Small intestine (tissue), 7 donors: ENCODE measurements around the gene NPR3. TPM values are rescaled to one million over a fixed set of nuclear protein-coding genes. Genes with fewer than 3 reads are reported as not detected.

Source experiments
- DNase-seq, 2 donors: peaks; one replicate each; pipeline versions ENCODE4 v3.0.0 to v3.0.0-alpha.2; 2013
- FAIRE-seq: peaks from 2 replicates; lab custom pipeline; 2012; peaks lifted over from hg19 to GRCh38; lab: Jason Lieb, UNC
- H3K27ac ChIP-seq, 3 donors: one replicate each; pipeline ENCODE4 v1.5.1; 2013; ENCODE audit warnings: low read length in 2 of 3, mild to moderate bottlenecking in 2 of 3, control low read depth in 1 of 3, inconsistent platforms in 1 of 3, low read depth in 1 of 3, moderate library complexity in 1 of 3
- H3K27me3 ChIP-seq, 3 donors: one replicate each; pipeline ENCODE4 v1.6.1; 2013; ENCODE audit warnings: low read length in 3 of 3, inconsistent platforms in 1 of 3; ENCODE audit not compliant: control insufficient read depth in 3 of 3, insufficient read depth in 3 of 3
- H3K36me3 ChIP-seq, 3 donors: one replicate each; pipeline ENCODE4 v1.6.1; 2013; ENCODE audit warnings: low read length in 3 of 3, inconsistent platforms in 1 of 3, low read depth in 1 of 3, mild to moderate bottlenecking in 1 of 3, moderate library complexity in 1 of 3; ENCODE audit not compliant: control insufficient read depth in 3 of 3, insufficient read depth in 2 of 3
- H3K4me1 ChIP-seq, 3 donors: one replicate each; pipeline ENCODE4 v1.6.1; 2013; ENCODE audit warnings: low read length in 2 of 3, inconsistent platforms in 1 of 3, low read depth in 1 of 3, mild to moderate bottlenecking in 1 of 3, moderate library complexity in 1 of 3; ENCODE audit not compliant: control insufficient read depth in 3 of 3, insufficient read depth in 2 of 3
- H3K4me3 ChIP-seq, 3 donors: one replicate each; pipeline ENCODE4 v1.5.1; 2013; ENCODE audit warnings: low read length in 3 of 3, control low read depth in 1 of 3, inconsistent platforms in 1 of 3, low read depth in 1 of 3, mild to moderate bottlenecking in 1 of 3, moderate library complexity in 1 of 3
- H3K9me3 ChIP-seq, 2 donors: one replicate each; pipeline ENCODE4 v1.6.1; 2013; ENCODE audit warnings: low read depth in 1 of 2, low read length in 1 of 2; ENCODE audit not compliant: control insufficient read depth in 2 of 2, insufficient read depth in 1 of 2
- WGBS, 3 donors: extraction: QIAGEN DNeasy Blood & Tissue Kit; methylation state at CpG; one replicate each; pipeline ENCODE4 v1.1.7; 2013; 5-methylcytosine and 5-hydroxymethylcytosine counted together
- polyA plus RNA-seq, 4 donors: library from polyadenylated mRNA; stranded (reverse) in 3 of 4; unstranded in 1 of 4; fragments of 200-250 nt in 3 of 4; fragments of 120-200 nt in 1 of 4; gene quantifications; one replicate each; pipeline versions ENCODE4 v1.2.1 to v1.2.3, GENCODE V29; 2013
- donor health status: healthy with polysubstance abuse.
- donor health status: control.
- donor health status: control.
- donor health status: Bipolar disorder and iron deficiency.
- donor health status: healthy.

NPR3 gene
- polyA plus RNA-seq, 4 donors: 0.27 to 6.8 (median 0.79) TPM; not detected in 1

DNA sequence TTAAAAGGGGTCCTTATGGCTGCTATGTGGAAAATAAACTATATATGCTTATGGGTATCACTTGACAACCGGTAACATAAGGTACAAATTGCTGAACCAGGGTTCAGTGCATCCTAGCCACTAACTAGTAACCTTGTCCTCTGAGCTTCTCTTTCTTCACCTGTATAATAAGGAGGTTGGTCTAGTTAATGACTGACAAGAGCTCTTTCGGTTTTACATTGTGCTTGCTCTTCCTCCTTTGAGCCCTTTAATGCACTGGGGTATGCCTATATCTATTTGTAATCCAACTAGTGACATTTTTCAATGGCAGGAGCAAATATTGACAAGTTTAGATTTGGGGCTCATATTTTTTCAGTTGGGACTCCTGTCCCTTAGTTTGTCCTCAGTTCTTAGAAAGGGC is 66.1 kb downstream of the NPR3 start:
- no peaks in the 10 kb centered on the region for H3K4me1 ChIP-seq
- H3K4me3 ChIP-seq: no peak overlapping the region
- DNase-seq: no peak
- WGBS, 3 donors: 46 to 75% (median 57%) methylated on average over 2 of the region's 2 CpGs
- H3K9me3 ChIP-seq: no peaks in the 10 kb centered on the region
- no peaks in the 10 kb centered on the region for H3K36me3 ChIP-seq
- H3K27me3 ChIP-seq: no peaks in the 10 kb centered on the region
- no peak for FAIRE-seq
- H3K27ac ChIP-seq: no peak overlapping the region

DNA sequence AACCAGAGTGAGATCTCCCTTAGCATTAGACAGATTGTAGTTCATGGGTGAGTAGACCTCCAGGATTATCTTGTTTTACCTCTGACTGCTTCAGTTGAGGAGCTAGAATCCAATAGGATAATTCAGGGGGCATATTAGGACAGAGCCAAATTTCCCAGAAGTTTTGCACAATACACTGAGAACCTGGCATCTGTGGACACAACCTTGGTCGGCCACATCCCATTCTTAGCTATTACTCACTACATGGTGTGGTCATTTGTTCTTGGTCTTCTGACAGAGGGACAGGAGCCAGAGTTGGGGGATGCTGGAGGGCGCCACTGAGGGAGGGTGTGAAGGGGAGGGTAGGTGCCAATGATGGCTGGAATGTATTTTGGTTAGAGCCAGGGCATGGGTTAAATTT is 66.6 kb downstream of the NPR3 start:
- Histone ChIP-seq H3K4me1 (no peaks in the 10 kb centered on the region), H3K36me3 (no peaks in the 10 kb centered on the region), H3K27me3 (no peaks in the 10 kb centered on the region), H3K27ac (no peak overlapping the region), H3K4me3 (no peak overlapping the region), H3K9me3 (no peaks in the 10 kb centered on the region)
- no peak for DNase-seq
- FAIRE-seq: no peak
- 68 to 88% (median 88%) methylated on average over 2 of the region's 2 CpGs for WGBS, 3 donors

DNA sequence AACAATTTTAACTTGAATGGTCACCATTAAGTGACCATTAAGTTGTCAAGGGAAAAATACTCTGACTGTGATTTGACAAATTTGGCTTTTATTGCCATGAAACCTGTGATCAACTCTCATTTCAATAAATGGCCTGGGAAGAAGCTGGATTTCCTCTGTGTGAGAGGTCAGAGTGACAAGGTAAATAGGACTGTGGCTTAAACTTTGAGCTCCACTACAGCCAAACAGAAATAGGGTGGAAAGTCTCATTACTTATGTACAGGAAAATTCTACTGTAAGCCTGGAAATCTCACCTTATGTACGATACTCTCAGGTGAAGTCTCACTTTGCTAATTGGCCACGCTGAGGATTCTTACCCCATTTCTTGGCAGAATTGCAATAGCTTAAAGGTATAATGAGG is 67.3 kb downstream of the NPR3 start:
- 68 to 86% (median 77%) methylated on average over 2 of the region's 2 CpGs for WGBS, 3 donors
- Histone ChIP-seq H3K4me3 (no peak overlapping the region), H3K4me1 (no peaks in the 10 kb centered on the region), H3K9me3 (no peaks in the 10 kb centered on the region), H3K27ac (no peak overlapping the region), H3K27me3 (no peaks in the 10 kb centered on the region), H3K36me3 (no peaks in the 10 kb centered on the region)
- FAIRE-seq (no peak), DNase-seq (no peak)

DNA sequence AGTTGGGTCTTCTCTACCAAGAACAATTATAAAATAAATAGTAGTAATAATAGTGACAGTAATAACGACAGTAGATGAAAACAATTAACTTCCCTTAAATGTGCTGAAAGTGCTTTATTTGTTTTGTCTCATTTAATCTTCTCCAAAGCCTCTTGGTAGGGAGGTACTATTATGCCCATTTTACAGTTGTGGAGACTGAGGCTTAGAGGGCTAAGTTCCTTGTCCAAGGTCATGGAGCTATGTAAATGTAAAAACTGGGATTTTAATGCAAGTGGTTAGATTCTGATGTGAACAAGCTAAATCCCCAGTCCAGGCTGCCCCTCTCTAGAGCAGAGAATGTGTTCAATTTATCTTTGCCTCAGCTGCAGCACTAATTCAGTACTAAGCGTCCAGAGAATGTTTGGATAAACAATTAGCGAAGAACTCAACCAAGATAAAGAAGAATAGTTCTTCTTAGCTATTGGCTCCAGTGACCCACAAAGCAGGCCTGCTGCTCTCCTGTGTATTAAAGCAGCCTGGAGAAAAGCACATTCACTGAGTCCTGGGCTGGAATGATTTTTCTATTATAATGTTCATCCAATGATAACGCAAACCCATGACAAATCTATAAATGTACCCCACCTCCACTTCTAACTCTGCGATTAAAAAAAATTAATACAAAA is 68.8 kb downstream of the NPR3 start:
- no peaks in the 10 kb centered on the region for H3K27me3 ChIP-seq
- no peak overlapping the region for H3K27ac ChIP-seq
- no peaks in the 10 kb centered on the region for H3K36me3 ChIP-seq
- FAIRE-seq: no peak
- no peaks in the 10 kb centered on the region for H3K4me1 ChIP-seq
- no peaks in the 10 kb centered on the region for H3K9me3 ChIP-seq
- H3K4me3 ChIP-seq: no peak overlapping the region
- no peak for DNase-seq
- WGBS, 3 donors: 69 to 86% (median 77%) methylated on average over 5 of the region's 5 CpGs

GRCh38 chr5:32780508-32780919 is 69.4 kb downstream of the NPR3 start:
- no peak for FAIRE-seq
- no peak for DNase-seq
- WGBS, 3 donors: 76 to 81% (median 79%) methylated on average over 10 of the region's 10 CpGs
- no peaks in the 10 kb centered on the region for H3K27me3 ChIP-seq
- no peaks in the 10 kb centered on the region for H3K9me3 ChIP-seq
- no peaks in the 10 kb centered on the region for H3K36me3 ChIP-seq
- no peaks in the 10 kb centered on the region for H3K4me1 ChIP-seq
- H3K4me3 ChIP-seq: no peak overlapping the region
- H3K27ac ChIP-seq: no peak overlapping the region

- H3K4me1 ChIP-seq: no peaks in the 10 kb centered on the region
- no peaks in the 10 kb centered on the region for H3K36me3 ChIP-seq
- H3K27ac ChIP-seq: no peak overlapping the region
- no peak for FAIRE-seq
- WGBS, 3 donors: 86 to 91% (median 87%) methylated on average over 4 of the region's 4 CpGs
- DNase-seq: no peak
- H3K9me3 ChIP-seq: no peaks in the 10 kb centered on the region
- no peak overlapping the region for H3K4me3 ChIP-seq
- H3K27me3 ChIP-seq: no peaks in the 10 kb centered on the region
Measured at GRCh38 chr5:32783661-32784060, 72.5 kb downstream of the NPR3 start.

- DNase-seq (no peak), FAIRE-seq (no peak)
- Histone ChIP-seq H3K27me3 (no peaks in the 10 kb centered on the region), H3K9me3 (no peaks in the 10 kb centered on the region), H3K27ac (no peak overlapping the region), H3K4me1 (no peaks in the 10 kb centered on the region), H3K36me3 (no peaks in the 10 kb centered on the region), H3K4me3 (no peak overlapping the region)
- WGBS, 3 donors: 58 to 71% (median 59%) methylated on average over 3 of the region's 3 CpGs
Measured at GRCh38 chr5:32785611-32786254, 74.6 kb downstream of the NPR3 start.

- H3K27ac ChIP-seq: no peak overlapping the region
Measured at GRCh38 chr5:32786311-32786710, 75.2 kb downstream of the NPR3 start.

More at GRCh38 chr5:32786311-32786710, 75.2 kb downstream of the NPR3 start:
- Histone ChIP-seq H3K36me3 (no peaks in the 10 kb centered on the region), H3K4me1 (no peaks in the 10 kb centered on the region), H3K4me3 (no peak overlapping the region), H3K9me3 (no peaks in the 10 kb centered on the region), H3K27me3 (no peaks in the 10 kb centered on the region)
- no peak for FAIRE-seq
- WGBS, 3 donors: 75 to 86% (median 79%) methylated on average over 4 of the region's 4 CpGs
- no peak for DNase-seq
